ENCODE data around the gene TMPRSS13. TPM values are rescaled to one million over a fixed set of nuclear protein-coding genes. Genes with fewer than 3 reads are reported as not detected.
A peak's percentile ranks its signal among the peaks of the same experiment; 100 is the strongest.

TMPRSS13 gene
- total and polyA plus RNA-seq, 11 donors, result 0.03 to 0.51 (median 0.12) TPM; not detected in 5

DNA sequence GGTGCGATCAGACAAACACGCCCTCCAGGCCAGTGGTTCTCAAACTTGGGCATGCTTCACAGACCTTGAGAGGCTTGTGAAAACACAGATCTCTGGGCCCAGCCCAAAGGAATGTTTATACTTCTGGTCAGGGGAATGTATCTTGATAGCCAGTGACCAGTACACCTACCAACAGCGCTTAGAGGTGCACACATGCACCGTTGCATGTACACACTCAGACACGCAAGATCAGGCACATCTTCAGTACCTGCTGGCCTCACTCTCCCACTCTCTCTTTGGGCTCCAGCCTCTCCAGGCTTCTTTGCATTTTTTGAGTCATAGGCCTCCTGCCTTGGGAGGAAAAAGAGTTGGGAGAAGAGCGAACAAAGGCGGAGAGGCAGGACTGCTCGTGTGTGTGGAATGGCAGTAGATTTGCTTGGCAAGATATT lies 41.0 kb downstream of the TMPRSS13 start:
- H3K4me3 ChIP-seq, result no peak overlapping the region
- TF ChIP-seq, protein P1, sequence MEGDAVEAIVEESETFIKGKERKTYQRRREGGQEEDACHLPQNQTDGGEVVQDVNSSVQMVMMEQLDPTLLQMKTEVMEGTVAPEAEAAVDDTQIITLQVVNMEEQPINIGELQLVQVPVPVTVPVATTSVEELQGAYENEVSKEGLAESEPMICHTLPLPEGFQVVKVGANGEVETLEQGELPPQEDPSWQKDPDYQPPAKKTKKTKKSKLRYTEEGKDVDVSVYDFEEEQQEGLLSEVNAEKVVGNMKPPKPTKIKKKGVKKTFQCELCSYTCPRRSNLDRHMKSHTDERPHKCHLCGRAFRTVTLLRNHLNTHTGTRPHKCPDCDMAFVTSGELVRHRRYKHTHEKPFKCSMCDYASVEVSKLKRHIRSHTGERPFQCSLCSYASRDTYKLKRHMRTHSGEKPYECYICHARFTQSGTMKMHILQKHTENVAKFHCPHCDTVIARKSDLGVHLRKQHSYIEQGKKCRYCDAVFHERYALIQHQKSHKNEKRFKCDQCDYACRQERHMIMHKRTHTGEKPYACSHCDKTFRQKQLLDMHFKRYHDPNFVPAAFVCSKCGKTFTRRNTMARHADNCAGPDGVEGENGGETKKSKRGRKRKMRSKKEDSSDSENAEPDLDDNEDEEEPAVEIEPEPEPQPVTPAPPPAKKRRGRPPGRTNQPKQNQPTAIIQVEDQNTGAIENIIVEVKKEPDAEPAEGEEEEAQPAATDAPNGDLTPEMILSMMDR (IDR thresholded peaks at IDR 0.05), result no peak
- no peak for TF ChIP-seq POLR2A (IDR thresholded peaks at IDR 0.05)
- H3K36me3 ChIP-seq, result no peaks in the 10 kb centered on the region
- peaks cover 0 to 21% (median 14%) of the 10 kb centered on the region in 12 donors for H3K4me1 ChIP-seq
- DNase-seq (no peak), ATAC-seq (no peak)
- intact Hi-C loops (cut with DNase I), result loop anchor here in 2 of 10 donors (5.0 kb wide), 1 partner anchor 36 kb away; no protein-coding TSS in a partner anchor
- 84 to 89% (median 87%) methylated on average over 7 to 8 of the region's 8 CpGs for WGBS, 4 donors
- peak overlapping the region in 1 of 12 donors; percentile 92 for H3K27ac ChIP-seq
- no peaks in the 10 kb centered on the region for H3K27me3 ChIP-seq
- H3K9me3 ChIP-seq, result peaks cover 0 to 4% (median 0%) of the 10 kb centered on the region in 12 donors

DNA sequence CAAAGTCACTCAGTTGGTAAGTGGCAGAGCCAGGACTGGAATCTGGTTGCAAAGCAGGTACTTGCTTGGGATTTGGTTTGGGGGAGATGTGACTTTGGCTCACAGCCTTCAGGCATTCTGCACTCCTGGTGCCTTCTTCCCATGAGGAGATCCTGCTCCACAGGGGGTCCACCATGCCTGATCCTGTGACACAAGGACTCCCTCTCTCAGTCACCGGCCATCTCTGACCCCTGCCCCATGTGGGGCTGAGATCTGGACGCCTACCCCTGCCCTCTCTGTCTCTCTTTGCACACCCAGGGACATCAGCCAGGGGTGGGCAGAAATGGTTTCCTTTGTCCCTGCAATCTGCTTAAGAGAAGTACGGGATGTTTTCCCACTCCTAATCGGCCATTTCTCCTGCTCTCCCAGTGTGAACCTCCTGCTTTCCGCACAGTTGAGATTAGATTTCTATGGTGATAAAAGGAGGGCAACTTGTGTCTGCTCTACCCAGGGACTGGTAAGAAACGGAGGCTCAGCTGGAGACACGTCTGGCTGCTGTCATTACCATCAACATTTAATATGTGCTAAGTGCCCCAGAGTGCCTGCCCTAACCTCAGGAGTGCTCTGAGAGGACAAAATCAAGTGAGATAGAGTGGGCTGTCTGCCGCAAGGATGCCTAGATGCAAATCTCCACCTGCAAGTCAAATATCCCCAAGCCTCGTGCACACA lies 41.6 kb downstream of the TMPRSS13 start:
- TF ChIP-seq, protein P1 (IDR thresholded peaks at IDR 0.05), result no peak
- TF ChIP-seq POLR2A (IDR thresholded peaks at IDR 0.05), result no peak
- no peak for ATAC-seq
- H3K36me3 ChIP-seq, result no peaks in the 10 kb centered on the region
- 74 to 78% (median 77%) methylated on average over 9 of the region's 9 CpGs for WGBS, 4 donors
- H3K27ac ChIP-seq, result peak overlapping the region in 1 of 12 donors; percentile 92
- peaks cover 0 to under 1% (median 0%) of the 10 kb centered on the region in 12 donors for H3K9me3 ChIP-seq
- DNase-seq, result peak in 1 of 5 donors; percentile 49
- H3K4me1 ChIP-seq, result peaks cover 0 to 27% (median 14%) of the 10 kb centered on the region in 12 donors
- no peaks in the 10 kb centered on the region for H3K27me3 ChIP-seq
- intact Hi-C loops (cut with DNase I), result loop anchor here in 2 of 10 donors (5.0 kb wide), 1 partner anchor 35 kb away; no protein-coding TSS in a partner anchor
- H3K4me3 ChIP-seq, result no peak overlapping the region

DNA sequence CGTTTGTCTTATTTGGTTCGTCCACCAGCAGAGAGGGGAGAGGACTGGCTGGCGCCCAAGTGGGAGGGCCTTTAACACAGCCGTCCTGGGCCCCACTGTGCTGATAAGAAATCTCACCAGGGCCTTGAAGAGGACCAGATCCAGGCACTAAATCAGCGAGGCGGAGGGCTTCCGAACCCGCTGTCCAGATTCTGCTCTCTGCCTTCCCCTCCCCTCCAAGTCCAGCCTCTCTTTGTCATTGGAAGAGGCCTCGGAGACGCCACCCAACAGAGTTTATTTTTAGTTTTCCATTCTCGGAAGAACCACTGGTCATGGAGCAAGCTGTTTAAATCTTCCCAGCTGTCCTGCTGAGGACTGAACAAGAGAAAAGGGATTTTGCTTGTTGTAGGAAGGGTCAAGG lies 43.4 kb downstream of the TMPRSS13 start:
- TF ChIP-seq, protein P1 (IDR thresholded peaks at IDR 0.05), result no peak
- peak in 1 of 2 donors; percentile 48 for TF ChIP-seq POLR2A (IDR thresholded peaks at IDR 0.05)
- ATAC-seq, result peak; percentile 81 to 95 (median 92)

DNA sequence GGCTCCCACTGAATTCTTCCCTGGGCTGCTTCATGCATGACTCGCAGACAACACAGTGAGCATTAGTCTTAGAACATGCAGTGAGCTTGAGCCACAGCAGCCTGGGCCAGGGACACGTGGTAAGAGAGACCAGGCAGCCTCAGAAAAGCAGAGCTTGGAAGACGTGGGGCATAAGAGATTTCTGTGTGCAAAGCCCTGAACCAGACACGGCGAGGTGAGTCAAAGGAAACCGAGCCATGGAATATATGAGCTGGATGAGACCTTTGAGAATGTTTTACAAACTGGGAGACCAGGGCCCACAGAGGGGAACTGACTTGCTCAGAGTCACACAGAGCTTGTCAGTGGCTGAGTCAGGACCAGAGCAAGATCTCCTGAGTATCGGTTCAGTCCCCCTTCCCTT lies 44.2 kb downstream of the TMPRSS13 start:
- no peaks in the 10 kb centered on the region for H3K27me3 ChIP-seq
- H3K27ac ChIP-seq, result peak overlapping the region in 11 of 12 donors; percentile 62 to 92 (median 78)
- 65 to 76% (median 70%) methylated on average over 7 of the region's 7 CpGs for WGBS, 4 donors
- peaks cover 0 to 31% (median 15%) of the 10 kb centered on the region in 12 donors for H3K4me1 ChIP-seq
- no peak for TF ChIP-seq POLR2A (IDR thresholded peaks at IDR 0.05)
- TF ChIP-seq, protein P1 (IDR thresholded peaks at IDR 0.05), result no peak
- ATAC-seq (peak in 3 of 4 donors; percentile 12 to 40 (median 14)), DNase-seq (peak in 1 of 5 donors; percentile 58)
- peak overlapping the region in 2 of 12 donors; percentile 37 to 49 for H3K4me3 ChIP-seq
- intact Hi-C loops (cut with DNase I), result loop anchor here in 2 of 10 donors (5.0 kb wide), 1 partner anchor 33 kb away; no protein-coding TSS in a partner anchor
- H3K9me3 ChIP-seq, result no peaks in the 10 kb centered on the region
- H3K36me3 ChIP-seq, result no peaks in the 10 kb centered on the region

More for the DNA sequence above, 43.4 kb downstream of the TMPRSS13 start:
- 0 to 7% (median 4%) methylated on average over 10 to 11 of the region's 11 CpGs for WGBS, 4 donors
- Histone ChIP-seq H3K36me3 (no peaks in the 10 kb centered on the region), H3K27ac (peak overlapping the region; percentile 18 to 92 (median 77)), H3K4me3 (peak overlapping the region in 11 of 12 donors; percentile 10 to 56 (median 37)), H3K9me3 (no peaks in the 10 kb centered on the region), H3K27me3 (no peaks in the 10 kb centered on the region), H3K4me1 (peaks cover 0 to 31% (median 15%) of the 10 kb centered on the region in 12 donors)
- intact Hi-C loops (cut with DNase I), result loop anchor here in 2 of 10 donors (5.0 kb wide), 1 partner anchor 33 kb away; no protein-coding TSS in a partner anchor
- DNase-seq, result peak; percentile 83 to 88 (median 87)

Measured in heart left ventricle (tissue), 16 donors.